Stimulated activated CD4-positive, alpha-beta T cell treated with anti-CD3 and anti-CD28 coated beads, TNF-alpha, amount 100 ng/mL, for 4 hours (primary cell): Measurements from ENCODE around the gene CCNB1IP1.
"Not testable (repeated sequence)": the region's sequence is repeated elsewhere in the genome, so short reads cannot be mapped to it uniquely, and the experiment has no call there.

Experiments
- DNase-seq, 3 experiments: peaks; one replicate each; pipeline ENCODE4 v3.0.0-alpha.2; 2020; ENCODE audit warnings: low read depth in 3 of 3

Gene CCNB1IP1, protein sequence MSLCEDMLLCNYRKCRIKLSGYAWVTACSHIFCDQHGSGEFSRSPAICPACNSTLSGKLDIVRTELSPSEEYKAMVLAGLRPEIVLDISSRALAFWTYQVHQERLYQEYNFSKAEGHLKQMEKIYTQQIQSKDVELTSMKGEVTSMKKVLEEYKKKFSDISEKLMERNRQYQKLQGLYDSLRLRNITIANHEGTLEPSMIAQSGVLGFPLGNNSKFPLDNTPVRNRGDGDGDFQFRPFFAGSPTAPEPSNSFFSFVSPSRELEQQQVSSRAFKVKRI

DNA sequence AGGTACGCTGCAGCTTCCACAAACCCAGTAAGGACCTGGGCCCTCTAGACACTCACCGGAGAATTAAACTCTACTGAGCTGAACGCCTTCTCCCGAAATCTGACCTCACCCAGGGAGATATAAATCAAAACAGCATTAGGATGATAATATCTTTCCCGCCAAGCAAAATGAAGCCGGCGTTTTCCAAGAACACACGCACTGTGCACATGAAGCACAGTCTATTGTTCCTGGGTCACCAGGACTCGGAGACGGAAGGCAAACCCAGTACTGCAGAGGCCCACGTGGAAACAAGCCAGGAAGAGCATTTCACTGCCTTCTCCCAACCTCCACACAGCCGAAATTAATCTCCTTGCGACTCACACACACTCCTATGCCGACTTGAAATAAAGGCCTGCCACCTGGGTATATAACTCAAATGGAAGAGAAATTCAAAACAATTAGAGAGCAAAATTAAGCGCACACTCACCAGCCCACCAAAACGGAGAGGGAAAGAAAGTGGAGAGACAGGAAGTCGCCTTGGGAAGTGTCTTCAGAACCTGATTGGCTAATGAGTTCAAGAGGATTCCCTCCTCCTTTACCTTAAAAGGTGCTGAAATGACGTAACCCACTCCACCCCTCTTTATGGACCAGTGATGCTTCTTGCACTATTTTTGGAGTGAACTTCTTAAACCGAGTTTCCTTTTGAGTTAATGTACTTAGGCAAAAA is at the start of gene CCNB1IP1:
TSS of gene CCNB1IP1 (minus strand) at position 492 of the 706 bp plus-strand sequence. CDS start 16,756 bp downstream, outside the sequence.
- peak in 2 of 3 experiments; percentile 5 to 19 for DNase-seq

DNA sequence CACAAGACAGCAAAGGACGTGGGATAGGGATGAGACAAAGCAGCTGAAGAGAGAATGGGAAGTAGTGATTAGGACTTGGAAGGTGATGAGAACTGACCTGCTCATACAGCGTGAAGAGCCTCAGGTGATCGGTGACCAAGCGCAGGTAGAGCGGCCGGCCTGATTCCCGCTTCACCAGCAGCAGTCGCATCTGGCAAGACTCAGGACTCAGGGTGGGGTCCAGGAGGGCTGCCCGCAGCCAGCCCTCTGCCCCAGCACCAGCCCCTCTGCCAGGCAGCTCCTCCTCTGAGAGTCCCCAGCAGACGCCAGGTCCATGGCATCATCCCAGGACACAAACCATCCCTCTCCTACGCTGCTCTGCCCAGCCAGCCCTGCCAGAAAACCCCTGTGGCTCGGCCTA is 49.4 kb upstream of the CCNB1IP1 start:
- DNase-seq: no peak

DNA sequence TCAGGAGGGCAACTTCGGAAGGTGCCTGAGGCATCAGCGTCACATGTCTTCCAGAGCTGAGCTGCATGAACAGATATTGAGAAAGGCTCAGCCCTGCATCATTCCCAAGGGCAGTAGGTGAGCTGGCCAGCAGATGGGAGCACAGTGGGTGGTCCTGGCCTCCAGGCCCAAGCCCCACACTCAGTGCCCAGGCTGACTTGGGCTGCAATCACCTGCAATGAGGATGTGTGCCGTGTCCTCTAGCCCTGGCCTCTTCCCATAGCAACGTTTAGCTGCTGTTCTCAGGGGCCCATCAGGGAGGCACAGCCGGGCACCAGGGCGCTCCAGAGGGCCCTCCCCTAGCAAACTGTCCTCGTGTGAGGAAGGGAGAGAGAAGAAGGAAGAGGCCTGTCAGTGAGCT is 48.3 kb upstream of the CCNB1IP1 start:
- no peak for DNase-seq

DNA sequence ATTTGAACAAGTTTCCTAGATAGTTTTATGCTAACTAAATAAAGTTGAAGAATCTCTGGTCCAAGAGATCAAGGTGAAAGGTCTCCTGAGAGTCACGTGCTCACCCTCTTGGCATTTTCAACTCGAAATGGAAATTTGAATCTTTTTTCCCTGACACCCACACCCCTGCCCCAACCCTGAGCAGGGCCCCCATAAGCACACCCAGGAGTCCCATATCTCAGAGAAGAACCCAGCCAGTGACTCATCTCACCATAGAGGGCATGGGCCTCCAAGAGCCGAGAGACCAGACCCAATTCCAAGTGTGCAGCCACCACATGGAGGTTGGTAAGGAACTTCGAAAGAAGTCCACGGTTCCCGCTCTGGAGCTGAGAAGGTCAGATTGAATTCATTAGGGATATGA is 47.6 kb upstream of the CCNB1IP1 start:
- DNase-seq: no peak

DNA sequence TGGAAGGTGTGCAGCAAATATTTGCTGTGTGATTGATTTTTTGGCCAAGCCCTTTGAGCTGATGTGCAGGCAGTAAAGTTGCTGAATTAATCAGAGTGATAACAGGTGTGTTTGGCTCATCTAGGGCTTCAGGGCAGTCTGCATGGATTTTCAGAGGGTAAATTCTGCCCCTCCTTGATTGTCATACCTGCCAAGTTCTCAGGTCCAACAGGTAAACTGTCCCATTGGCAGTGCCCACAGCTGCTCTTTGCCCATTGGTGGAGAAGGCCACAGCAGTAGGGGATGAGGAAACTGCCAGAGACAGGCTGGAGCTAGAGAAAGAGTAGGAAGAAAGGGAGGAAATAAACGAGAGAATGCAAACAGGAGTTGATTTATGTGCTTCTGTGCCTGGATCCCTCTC is 46.7 kb upstream of the CCNB1IP1 start:
- DNase-seq: no peak

DNA sequence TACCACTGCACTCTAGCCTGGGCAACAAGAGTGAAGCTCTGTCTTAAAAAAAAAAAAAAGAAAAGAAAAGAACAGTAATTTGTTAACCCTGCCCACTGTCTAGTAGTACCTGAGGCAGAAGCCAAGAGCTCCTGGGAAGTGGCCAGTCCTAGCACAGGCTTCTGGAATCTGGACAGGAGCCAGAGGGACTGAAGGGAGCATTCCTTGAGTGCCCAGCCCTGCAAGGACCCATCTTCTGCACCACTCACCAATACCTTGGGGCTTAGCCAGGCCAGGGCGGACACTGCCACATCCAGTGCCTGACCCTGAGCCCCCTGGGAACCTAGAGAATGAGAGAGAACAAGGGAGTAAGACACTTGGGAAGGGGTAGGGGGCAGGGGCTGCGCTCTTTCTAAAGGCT is 44.1 kb upstream of the CCNB1IP1 start:
- DNase-seq: no peak

DNA sequence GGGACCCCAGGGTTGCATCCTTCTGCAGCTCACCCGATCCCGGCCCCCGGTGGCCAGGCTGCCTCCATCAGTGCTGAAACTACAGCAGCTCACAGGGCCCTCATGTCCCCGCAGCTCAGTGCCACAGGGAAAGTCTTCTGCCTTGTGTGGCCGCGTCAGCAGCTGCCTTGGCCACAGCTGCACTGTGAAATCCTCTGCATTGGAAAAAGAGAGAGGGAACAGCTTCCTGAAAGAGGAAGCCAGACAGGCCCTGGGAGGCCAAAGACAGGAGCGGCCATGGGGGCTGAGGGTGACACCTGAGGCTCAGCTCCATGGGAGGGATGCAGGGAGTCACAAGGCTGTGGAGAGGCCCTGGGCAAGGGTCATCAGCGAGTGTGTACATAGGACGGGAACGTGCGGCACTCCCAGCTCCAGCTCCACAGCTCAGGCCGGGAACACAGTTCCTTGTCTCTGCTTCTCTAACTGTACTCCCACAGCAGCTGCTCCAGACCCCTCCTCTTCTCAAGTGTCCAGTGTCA is 43.1 kb upstream of the CCNB1IP1 start:
- DNase-seq: no peak

DNA sequence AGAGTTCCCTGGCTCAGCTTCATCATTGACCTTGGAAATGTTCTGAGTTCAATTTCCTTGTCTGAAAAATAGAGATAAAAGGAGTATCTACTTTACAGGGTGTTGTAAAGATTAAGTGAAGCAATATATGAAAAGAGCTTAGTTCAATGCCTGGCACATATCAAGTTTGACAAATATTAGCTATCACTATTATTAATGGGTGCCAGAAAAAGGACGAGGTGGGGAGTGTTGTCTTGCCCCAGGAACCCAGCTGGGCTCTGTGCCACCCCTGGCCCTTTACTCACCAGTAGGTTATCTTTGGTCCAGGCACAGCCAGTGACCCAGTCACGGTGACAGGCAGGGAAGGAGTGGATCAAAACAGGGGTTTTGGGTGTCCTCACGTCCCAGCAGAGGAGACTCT is 42.4 kb upstream of the CCNB1IP1 start:
- no peak for DNase-seq

DNA sequence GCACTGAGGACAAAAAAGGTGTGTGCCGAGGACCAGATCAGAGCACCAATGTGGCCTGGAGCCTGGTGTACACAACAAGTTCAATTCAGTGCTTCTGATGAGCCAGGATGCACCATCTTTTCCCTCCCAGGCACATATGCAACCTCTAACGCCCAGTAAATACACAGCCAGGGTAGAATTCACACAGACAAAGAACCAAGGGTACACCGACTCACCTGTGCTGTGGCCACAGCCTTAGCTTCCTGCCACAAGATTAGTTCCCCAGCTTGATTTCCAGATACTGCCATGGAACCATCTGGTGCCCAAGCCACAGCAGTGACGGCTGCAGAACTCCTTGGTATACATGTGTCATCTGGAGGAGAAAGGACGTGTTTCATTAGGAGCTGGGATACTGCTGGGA is 39.7 kb upstream of the CCNB1IP1 start:
- no peak for DNase-seq

DNA sequence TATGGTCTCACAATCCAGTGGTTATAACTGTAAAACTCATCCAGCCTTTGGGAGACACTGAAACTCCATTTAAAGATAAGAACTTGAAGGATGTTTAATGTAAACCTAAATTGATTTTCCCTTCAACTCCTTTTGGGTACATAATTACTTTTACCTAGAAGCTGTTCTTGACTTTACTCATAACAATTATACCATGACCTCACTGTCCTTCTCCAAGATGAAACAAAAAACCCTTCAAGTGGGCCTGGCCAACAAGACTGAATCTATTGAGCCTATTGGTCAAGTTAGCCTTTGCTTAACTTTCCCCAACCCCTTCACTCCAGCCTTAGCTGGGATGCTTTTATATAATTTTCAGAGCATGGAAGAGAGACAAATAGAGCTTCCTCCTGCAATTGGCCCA is 32.8 kb upstream of the CCNB1IP1 start:
- DNase-seq: no peak

DNA sequence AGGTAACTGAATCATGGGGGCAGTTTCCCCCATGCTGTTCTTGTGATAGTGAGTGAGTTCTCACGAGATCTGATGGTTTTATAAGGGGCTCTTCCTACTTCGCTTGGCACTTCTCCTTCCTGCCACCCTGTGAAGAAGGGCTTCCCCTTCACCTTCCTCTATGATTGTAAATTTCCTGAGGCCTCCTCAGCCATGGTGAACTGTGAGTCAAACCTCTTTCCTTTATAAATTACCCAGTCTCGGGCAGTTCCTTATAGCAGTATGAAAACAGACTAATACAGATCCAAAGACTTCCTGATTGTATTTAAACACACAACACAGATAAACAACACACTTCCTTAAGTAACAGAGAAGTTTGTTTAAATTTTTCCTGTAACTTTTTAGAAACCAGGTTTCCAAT is 25.4 kb upstream of the CCNB1IP1 start:
- not testable (repeated sequence) for DNase-seq

DNA sequence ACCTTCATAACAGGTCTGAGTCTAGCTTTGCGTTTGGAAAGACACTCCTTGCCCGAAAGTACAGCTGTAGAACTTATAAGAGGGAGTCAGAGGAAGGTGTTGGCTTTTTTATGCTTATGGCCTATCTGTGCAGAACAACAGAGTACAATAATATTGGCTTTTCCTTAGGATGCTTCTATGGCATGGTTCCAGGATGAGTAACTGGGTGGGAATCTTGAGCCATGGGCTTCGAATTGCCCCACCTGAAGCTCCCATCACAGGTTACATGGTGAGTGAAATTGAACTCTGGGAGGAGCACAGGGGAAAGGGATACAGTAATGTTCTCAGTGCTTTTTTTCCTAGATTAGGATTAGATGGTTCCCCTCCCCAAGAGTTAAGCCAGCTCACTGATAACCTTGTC is 23.3 kb upstream of the CCNB1IP1 start:
- no peak for DNase-seq

DNA sequence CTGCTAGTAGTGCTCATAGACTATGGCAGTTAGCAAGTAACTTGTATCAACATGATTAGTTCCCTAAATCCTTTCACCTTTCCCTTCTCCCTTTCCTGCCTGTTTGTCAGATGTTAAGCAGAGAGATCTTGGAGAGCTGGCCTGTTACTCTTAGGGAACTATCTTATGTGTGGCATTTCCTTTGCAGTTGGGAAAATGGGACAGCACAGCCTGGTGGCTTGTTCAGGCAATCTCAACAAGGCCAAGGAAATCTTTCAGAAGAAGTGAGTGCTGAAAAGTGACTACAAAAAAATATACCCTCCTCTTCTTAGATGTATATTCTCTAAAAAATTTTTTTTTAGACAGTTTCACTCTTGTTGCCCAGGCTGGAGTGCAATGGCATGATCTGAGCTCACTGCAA is 17.8 kb upstream of the CCNB1IP1 start:
- DNase-seq: no peak

DNA sequence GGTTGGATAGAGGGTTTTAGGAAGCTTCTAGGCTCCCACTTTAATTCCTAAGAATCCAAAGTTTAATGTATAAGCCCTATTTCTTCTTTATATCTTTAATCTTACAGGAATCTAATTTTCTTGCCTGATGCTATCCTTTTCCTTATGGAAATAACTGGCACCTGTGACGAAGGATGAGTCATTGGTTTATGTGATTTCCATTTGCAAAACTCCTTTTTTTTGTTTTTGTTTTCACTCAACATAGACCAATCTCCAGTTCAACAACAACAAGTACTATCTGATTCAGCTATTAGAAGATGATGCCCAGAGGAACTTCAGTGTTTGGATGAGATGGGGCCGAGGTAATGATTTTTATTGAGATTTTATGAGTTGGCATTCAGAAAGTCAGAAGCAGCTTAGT is 17.2 kb upstream of the CCNB1IP1 start:
- DNase-seq: no peak

DNA sequence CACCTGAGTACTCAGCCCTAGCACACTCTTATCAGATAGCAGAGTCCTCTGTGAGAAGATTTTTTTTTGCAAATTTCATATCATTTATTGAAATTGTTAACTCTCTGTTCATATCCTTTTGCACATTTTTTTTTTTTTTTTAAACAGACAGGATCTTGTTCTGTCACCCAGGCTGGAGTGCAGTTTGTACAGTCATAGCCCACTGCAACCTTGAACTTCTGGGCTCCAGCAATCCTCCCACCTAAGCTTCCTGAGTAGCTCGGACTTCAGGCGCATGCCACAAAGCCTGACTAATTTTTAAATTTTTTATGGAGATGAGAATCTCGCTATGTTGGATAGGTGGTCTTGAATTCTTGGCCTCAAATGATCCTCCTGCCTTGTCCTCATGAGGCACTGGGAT is 14.7 kb upstream of the CCNB1IP1 start:
- no peak for DNase-seq

DNA sequence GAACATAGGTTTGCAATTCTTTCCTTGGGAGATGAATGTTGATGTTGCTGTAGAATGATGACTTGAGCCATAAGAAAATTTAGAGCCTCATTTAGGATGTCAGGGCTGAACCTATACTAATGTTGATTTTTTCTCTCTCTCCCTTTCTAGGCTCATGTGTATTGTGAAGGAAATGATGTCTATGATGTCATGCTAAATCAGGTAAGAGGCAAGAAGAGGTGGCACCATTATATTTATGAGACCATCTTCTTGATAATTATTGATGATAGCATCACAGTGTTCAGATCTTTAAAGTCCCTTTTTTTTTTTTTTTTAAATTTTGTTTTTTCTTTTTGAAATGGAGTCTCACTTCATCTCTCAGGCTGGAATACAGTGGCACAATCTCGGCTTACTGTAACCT is 13.6 kb upstream of the CCNB1IP1 start:
- no peak for DNase-seq

DNA sequence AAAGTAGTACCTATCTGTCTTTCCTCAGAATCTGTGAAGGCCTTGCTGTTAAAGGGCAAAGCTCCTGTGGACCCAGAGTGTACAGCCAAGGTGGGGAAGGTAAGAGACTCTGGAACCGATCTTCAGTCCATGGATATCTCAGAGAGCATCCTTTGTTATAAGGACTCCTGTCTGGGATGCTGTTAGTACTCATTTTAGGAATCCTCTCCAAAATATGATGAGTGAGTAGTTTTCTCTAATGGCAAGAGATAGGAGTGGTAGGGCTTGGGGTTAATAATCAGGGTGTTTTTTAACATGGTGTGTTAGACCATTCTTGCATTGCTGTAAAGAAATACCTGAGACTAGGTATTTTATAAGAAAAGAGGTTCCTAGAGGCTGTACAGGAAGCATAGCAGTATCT is 12.3 kb upstream of the CCNB1IP1 start:
- DNase-seq: no peak

DNA sequence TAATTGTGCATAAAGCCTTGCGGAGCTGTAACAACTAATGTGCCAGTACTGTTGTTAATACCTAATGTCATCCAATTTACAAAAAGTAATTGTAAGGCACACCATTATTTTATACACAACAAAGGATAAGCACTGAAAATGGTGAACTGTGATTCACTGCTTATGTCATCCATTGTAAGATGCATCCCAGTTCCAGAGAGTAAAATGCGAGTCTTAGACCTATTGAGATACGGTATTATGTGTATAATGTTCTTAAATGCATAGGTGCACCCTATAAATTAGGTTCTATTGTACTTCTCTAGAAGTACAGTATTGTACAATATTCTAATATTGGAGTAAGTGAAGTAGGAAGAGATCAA is 10.8 kb upstream of the CCNB1IP1 start:
- DNase-seq: no peak

DNA sequence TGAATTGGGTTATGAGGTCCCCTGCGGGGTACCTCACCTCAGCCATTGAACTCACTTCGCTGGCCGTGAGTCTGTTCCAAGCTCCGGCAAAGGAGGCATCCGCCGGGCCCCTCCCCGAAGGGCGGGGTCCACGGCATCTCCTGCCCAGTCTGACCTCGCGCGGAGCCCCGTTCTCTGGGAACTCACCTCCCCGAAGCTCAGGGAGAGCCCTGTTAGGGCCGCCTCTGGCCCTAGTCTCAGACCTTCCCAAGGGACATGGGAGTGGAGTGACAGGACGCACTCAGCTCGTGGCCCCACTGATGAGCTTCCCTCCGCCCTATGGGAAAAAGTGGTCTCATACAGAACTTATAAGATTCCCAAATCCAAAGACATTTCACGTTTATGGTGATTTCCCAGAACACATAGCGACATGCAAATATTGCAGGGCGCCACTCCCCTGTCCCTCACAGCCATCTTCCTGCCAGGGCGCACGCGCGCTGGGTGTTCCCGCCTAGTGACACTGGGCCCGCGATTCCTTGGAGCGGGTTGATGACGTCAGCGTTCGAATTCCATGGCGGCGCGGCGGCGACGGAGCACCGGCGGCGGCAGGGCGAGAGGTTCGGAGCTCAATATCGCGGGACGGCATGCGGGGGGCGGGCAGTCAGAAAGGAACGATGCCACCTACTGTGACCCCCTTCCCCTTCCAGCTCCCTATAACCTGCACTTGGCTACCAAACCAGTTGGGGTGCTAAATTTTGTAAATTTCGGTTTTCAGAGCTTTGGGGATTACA is 10.2 kb upstream of the CCNB1IP1 start, which contains the start of gene PARP2:
TSS of gene PARP2 (plus strand) at position 544 of the 770 bp plus-strand sequence. CDS start at position 551, 7 bp downstream.
- DNase-seq: peak; percentile 77 to 85 (median 80)

DNA sequence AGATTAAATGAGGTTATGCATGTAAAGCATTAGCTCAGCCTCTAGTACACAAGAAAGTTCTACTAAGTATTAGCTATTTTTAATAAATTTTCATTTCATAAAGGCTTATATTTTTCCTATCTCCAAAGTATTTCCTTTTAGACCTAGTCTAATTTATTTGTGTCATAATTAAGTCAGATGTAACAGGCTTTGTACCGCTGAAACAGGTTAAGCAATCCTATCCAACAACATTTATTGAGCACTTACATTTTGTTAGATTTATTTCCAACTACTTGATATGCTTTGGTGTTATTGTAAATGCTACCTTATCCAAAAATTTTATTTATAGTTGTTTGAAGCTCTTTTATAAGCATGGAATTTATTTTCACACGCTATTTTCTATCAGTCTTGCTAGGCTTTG is 8.6 kb upstream of the CCNB1IP1 start:
- no peak for DNase-seq

DNA sequence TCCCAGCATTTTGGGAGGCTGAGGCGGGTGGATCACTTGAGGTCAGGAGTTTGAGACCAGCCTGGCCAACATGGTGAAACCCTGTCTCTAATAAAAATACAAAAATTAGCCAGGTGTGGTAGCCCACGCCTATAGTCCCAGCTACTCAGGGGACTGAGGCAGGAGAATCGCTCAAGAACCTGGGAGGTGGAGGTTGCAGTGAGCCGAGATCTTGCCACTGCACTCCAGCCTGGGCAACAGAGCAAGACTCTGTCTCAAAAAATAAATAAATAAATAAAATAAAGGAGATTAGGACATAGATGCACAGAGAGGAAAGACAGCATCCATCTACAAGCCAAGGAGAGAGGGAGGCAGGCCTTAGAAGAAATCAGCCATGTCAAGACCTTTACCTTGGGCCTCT is 8.0 kb upstream of the CCNB1IP1 start:
- DNase-seq: not testable (repeated sequence)

DNA sequence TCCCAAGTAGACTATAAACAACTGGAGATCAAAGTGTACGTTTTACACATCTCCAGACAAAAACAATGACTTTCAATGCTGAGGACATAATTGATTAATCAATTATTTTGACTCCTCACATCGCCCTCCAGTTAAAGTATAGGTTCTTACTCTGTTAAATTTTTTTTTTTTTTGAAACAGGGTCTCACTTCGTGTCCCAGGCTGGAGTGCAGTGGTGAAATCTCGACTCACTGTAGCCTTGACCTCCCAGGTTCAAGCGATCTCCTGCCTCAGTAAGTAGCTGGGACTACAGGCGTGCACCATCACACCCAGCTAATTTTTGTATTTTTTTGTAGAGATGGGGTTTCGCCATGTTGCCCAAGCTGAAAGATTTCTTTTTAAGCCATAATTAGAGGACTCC is 938 bp upstream of the CCNB1IP1 start:
- no peak for DNase-seq

DNA sequence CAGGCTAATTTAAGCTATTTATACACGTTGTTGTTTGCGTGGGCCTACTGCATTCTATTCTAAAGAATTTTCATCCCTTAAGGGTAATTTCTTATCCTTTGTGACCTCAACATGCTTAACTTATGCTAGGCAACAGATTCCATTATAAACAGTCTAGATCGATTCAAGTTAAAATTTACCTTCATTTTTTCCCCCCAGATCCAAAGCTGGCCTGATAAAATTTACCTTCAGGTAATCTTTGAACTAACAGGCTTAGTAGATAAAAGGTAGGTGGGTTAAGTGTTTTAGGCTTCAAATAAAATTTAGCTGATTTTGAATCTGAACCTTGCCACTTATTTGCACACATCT is 389 bp upstream of the CCNB1IP1 start:
- DNase-seq: no peak
